Activated gamma-delta T cell treated with anti-CD3 and anti-CD28 coated beads, Interleukin-2, amount 50 U/mL, for 16 hours (primary cell): ENCODE measurements around the gene LNP1.
A peak's percentile ranks its signal among the peaks of the same experiment; 100 is the strongest.

Source experiments
- DNase-seq: peaks from one replicate; pipeline ENCODE4 v3.0.0-alpha.2; 2020; ENCODE audit warnings: low read depth

LNP1 gene

GRCh38 chr3:100399341-100400071 is 1.8 kb upstream of the LNP1 start:
- no peak for DNase-seq

- peak; percentile 10 for DNase-seq
Observed at GRCh38 chr3:100400419-100400779, 940 bp upstream of the LNP1 start.

GRCh38 chr3:100401674-100402041 is 319 bp downstream of the LNP1 start:
- peak; percentile 30 for DNase-seq

- no peak for DNase-seq
Observed at GRCh38 chr3:100402256-100402655, 917 bp downstream of the LNP1 start.

GRCh38 chr3:100402891-100403290 is 1.6 kb downstream of the LNP1 start:
- DNase-seq, result no peak

- DNase-seq, result no peak
Observed at GRCh38 chr3:100403362-100404249, 2.3 kb downstream of the LNP1 start.

GRCh38 chr3:100404250-100404548 is 2.9 kb downstream of the LNP1 start:
- no peak for DNase-seq

- DNase-seq, result no peak
Observed at GRCh38 chr3:100407164-100407563, 5.8 kb downstream of the LNP1 start.

GRCh38 chr3:100407977-100408532 is 6.7 kb downstream of the LNP1 start:
- no peak for DNase-seq

GRCh38 chr3:100411091-100411982 is 10.0 kb downstream of the LNP1 start:
- DNase-seq, result no peak

GRCh38 chr3:100412912-100413590 is 11.7 kb downstream of the LNP1 start:
- no peak for DNase-seq

GRCh38 chr3:100413613-100414012 is 12.3 kb downstream of the LNP1 start:
- DNase-seq, result no peak

GRCh38 chr3:100416176-100416575 is 14.8 kb downstream of the LNP1 start:
- no peak for DNase-seq

- DNase-seq, result no peak
Observed at GRCh38 chr3:100416863-100417262, 15.5 kb downstream of the LNP1 start.

GRCh38 chr3:100419406-100419805 is 18.1 kb downstream of the LNP1 start:
- DNase-seq, result no peak

GRCh38 chr3:100420885-100421284 is 19.5 kb downstream of the LNP1 start:
- no peak for DNase-seq

- DNase-seq, result no peak
Observed at GRCh38 chr3:100423611-100424010, 22.3 kb downstream of the LNP1 start.

- DNase-seq, result no peak
Observed at GRCh38 chr3:100424261-100424660, 22.9 kb downstream of the LNP1 start.

GRCh38 chr3:100425316-100425715 is 24.0 kb downstream of the LNP1 start:
- DNase-seq, result no peak

- DNase-seq, result no peak
Observed at GRCh38 chr3:100426067-100426682, 24.8 kb downstream of the LNP1 start.

- DNase-seq, result no peak
Observed at GRCh38 chr3:100427699-100428098, 26.4 kb downstream of the LNP1 start.
